Calu3 (cell line): ENCODE data around the gene USPL1. TPM values are rescaled to one million over a fixed set of nuclear protein-coding genes. Genes with fewer than 3 reads are reported as not detected.

Experiments
- BruUV-seq: library from RNA; stranded (reverse); fragments of 400-500 nt; replicated peaks from 2 replicates; lab custom pipeline; 2021; lab: Mats Ljungman, UMichigan
- CTCF ChIA-PET: fragments of 300-600 bp; sonication (Branson Sonifier 250); formaldehyde crosslinking; loops from one replicate; lab custom pipeline; 2022; ENCODE audit warnings: antibody characterized with exemption; lab: Charles Lee
- DNase-seq: peaks from one replicate; pipeline ENCODE4 v3.0.0; 2022
- H3K27ac Mint-ChIP-seq: one replicate; pipeline ENCODE4 v1.8.0; 2022; ENCODE audit warnings: mixed read lengths; ENCODE audit not compliant: unreplicated experiment
- H3K27me3 Mint-ChIP-seq: one replicate; pipeline ENCODE4 v1.8.0; 2022; ENCODE audit warnings: mixed read lengths; ENCODE audit not compliant: unreplicated experiment
- H3K36me3 Mint-ChIP-seq: one replicate; pipeline ENCODE4 v1.8.0; 2022; ENCODE audit warnings: mild to moderate bottlenecking, moderate library complexity, mixed read lengths; ENCODE audit not compliant: insufficient read depth, unreplicated experiment
- H3K4me1 Mint-ChIP-seq: one replicate; pipeline ENCODE4 v1.8.0; 2022; ENCODE audit warnings: mild to moderate bottlenecking, low read depth, mixed read lengths; ENCODE audit not compliant: unreplicated experiment
- H3K4me3 Mint-ChIP-seq: one replicate; pipeline ENCODE4 v1.8.0; 2022; ENCODE audit warnings: mild to moderate bottlenecking, low read depth, moderate library complexity, mixed read lengths; ENCODE audit not compliant: unreplicated experiment
- H3K9me3 Mint-ChIP-seq: one replicate; pipeline ENCODE4 v1.8.0; 2022; ENCODE audit warnings: low read depth, mixed read lengths; ENCODE audit not compliant: unreplicated experiment
- CTCF ChIP-seq: fragments of 200-600 bp; IDR thresholded peaks from one replicate; pipeline ENCODE4 v1.8.0; 2022; ENCODE audit warnings: antibody characterized with exemption; ENCODE audit not compliant: unreplicated experiment
- intact Hi-C: fragments of 100-400 bp; cut with micrococcal nuclease; formaldehyde crosslinking; loops from one replicate; pipeline ENCODE4 v1.10.0; 2022; ENCODE audit not compliant: unreplicated experiment
- total RNA-seq: library from RNA; stranded (reverse); gene quantifications from 2 replicates; pipeline ENCODE4 v1.2.3, GENCODE V29; 2022

USPL1 gene
- total RNA-seq, 1 experiment from 2014 or later = 11.2 TPM

GRCh38 chr13:30666113-30666512 lies 48.4 kb downstream of the USPL1 start:
- TF ChIP-seq CTCF = no peak
- no TSS peak for BruUV-seq
- CTCF ChIA-PET = interaction anchor here (0.6 kb wide), 1 partner anchor 24 kb away, joined by 4 read pairs; no protein-coding TSS in a partner anchor
- H3K4me1 Mint-ChIP-seq = no peaks in the 10 kb centered on the region
- H3K27me3 Mint-ChIP-seq = no peaks in the 10 kb centered on the region
- intact Hi-C loops = no loop called here
- no peak for DNase-seq
- H3K36me3 Mint-ChIP-seq = peaks cover 8% of the 10 kb centered on the region
- H3K4me3 Mint-ChIP-seq = no peak overlapping the region
- H3K9me3 Mint-ChIP-seq = no peaks in the 10 kb centered on the region
- H3K27ac Mint-ChIP-seq = no peak overlapping the region

- no TSS peak for BruUV-seq
- intact Hi-C loops = no loop called here
- H3K9me3 Mint-ChIP-seq = no peaks in the 10 kb centered on the region
- no peak overlapping the region for H3K4me3 Mint-ChIP-seq
- peaks cover 7% of the 10 kb centered on the region for H3K36me3 Mint-ChIP-seq
- H3K4me1 Mint-ChIP-seq = no peaks in the 10 kb centered on the region
- H3K27ac Mint-ChIP-seq = no peak overlapping the region
- DNase-seq = no peak
- CTCF ChIA-PET = no interaction called here
- no peak for TF ChIP-seq CTCF
- no peaks in the 10 kb centered on the region for H3K27me3 Mint-ChIP-seq
Measured at GRCh38 chr13:30667014-30667413, 49.3 kb downstream of the USPL1 start.

GRCh38 chr13:30668312-30668711 lies 50.6 kb downstream of the USPL1 start:
- Mint-ChIP-seq H3K9me3 (no peaks in the 10 kb centered on the region), H3K4me3 (no peak overlapping the region), H3K27me3 (no peaks in the 10 kb centered on the region), H3K36me3 (no peaks in the 10 kb centered on the region), H3K4me1 (no peaks in the 10 kb centered on the region), H3K27ac (no peak overlapping the region)
- TF ChIP-seq CTCF = no peak
- intact Hi-C loops = no loop called here
- CTCF ChIA-PET = no interaction called here
- no TSS peak for BruUV-seq
- no peak for DNase-seq

GRCh38 chr13:30671271-30671815 lies 53.6 kb downstream of the USPL1 start:
- no peak for TF ChIP-seq CTCF
- H3K27me3 Mint-ChIP-seq = no peaks in the 10 kb centered on the region
- H3K4me3 Mint-ChIP-seq = no peak overlapping the region
- BruUV-seq = no TSS peak
- DNase-seq = no peak
- H3K36me3 Mint-ChIP-seq = peaks cover 11% of the 10 kb centered on the region
- CTCF ChIA-PET = no interaction called here
- intact Hi-C loops = loop anchor here (10.0 kb wide), 2 partner anchors 193 to 373 kb away; no protein-coding TSS in a partner anchor
- H3K4me1 Mint-ChIP-seq = no peaks in the 10 kb centered on the region
- no peaks in the 10 kb centered on the region for H3K9me3 Mint-ChIP-seq
- no peak overlapping the region for H3K27ac Mint-ChIP-seq
